ENCODE data around the gene STXBP3.

Gene STXBP3

DNA sequence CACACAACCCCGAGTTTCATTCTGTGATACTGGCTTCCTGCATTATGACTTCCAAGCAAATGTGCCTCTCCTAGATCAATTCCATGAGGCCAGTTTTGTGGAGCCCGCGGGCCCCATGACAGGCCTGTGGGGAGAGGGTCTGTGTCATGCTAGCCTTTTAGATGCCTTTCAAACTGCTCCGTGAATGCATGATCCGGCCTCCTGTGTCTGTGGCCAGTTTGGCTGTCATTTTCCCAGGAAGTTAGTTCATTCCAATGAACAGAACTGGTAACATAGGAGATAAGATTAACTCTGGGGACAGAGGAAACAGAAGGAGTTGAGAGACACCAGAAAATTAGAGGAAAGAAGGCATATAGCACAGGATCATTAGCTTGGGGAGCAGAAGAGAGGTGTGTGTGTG, 30.5 kb upstream of the STXBP3 start:
- no peaks in the 10 kb centered on the region for H3K36me3 ChIP-seq (ENCODE audit: control insufficient read depth, insufficient read depth, low read length)
- H3K4me1 ChIP-seq (ENCODE audit: control insufficient read depth, insufficient read depth, low read length): peaks cover 39% of the 10 kb centered on the region
- H3K27ac ChIP-seq (ENCODE audit: low read depth, low read length): no peak overlapping the region
- no peak overlapping the region for H3K4me3 ChIP-seq (ENCODE audit: low read depth, low read length)
- H3K9me3 ChIP-seq (ENCODE audit: control insufficient read depth, insufficient read depth, low read length): no peaks in the 10 kb centered on the region
- no peak overlapping the region for H3K9ac ChIP-seq (ENCODE audit: low read depth, low read length)
- H3K27me3 ChIP-seq (ENCODE audit: control insufficient read depth, insufficient read depth, low read length): no peaks in the 10 kb centered on the region

- Histone ChIP-seq H3K9ac (ENCODE audit: low read depth, low read length) (no peak overlapping the region), H3K4me1 (ENCODE audit: control insufficient read depth, insufficient read depth, low read length) (peaks cover 43% of the 10 kb centered on the region), H3K9me3 (ENCODE audit: control insufficient read depth, insufficient read depth, low read length) (no peaks in the 10 kb centered on the region), H3K27ac (ENCODE audit: low read depth, low read length) (no peak overlapping the region), H3K36me3 (ENCODE audit: control insufficient read depth, insufficient read depth, low read length) (no peaks in the 10 kb centered on the region), H3K4me3 (ENCODE audit: low read depth, low read length) (no peak overlapping the region), H3K27me3 (ENCODE audit: control insufficient read depth, insufficient read depth, low read length) (no peaks in the 10 kb centered on the region)
Measured at GRCh38 chr1:108716437-108717230, 29.8 kb upstream of the STXBP3 start.

GRCh38 chr1:108717774-108718316, 28.6 kb upstream of the STXBP3 start:
- Histone ChIP-seq H3K9ac (ENCODE audit: low read depth, low read length) (no peak overlapping the region), H3K36me3 (ENCODE audit: control insufficient read depth, insufficient read depth, low read length) (no peaks in the 10 kb centered on the region), H3K4me1 (ENCODE audit: control insufficient read depth, insufficient read depth, low read length) (peaks cover 43% of the 10 kb centered on the region), H3K4me3 (ENCODE audit: low read depth, low read length) (no peak overlapping the region), H3K9me3 (ENCODE audit: control insufficient read depth, insufficient read depth, low read length) (no peaks in the 10 kb centered on the region), H3K27me3 (ENCODE audit: control insufficient read depth, insufficient read depth, low read length) (no peaks in the 10 kb centered on the region), H3K27ac (ENCODE audit: low read depth, low read length) (no peak overlapping the region)

DNA sequence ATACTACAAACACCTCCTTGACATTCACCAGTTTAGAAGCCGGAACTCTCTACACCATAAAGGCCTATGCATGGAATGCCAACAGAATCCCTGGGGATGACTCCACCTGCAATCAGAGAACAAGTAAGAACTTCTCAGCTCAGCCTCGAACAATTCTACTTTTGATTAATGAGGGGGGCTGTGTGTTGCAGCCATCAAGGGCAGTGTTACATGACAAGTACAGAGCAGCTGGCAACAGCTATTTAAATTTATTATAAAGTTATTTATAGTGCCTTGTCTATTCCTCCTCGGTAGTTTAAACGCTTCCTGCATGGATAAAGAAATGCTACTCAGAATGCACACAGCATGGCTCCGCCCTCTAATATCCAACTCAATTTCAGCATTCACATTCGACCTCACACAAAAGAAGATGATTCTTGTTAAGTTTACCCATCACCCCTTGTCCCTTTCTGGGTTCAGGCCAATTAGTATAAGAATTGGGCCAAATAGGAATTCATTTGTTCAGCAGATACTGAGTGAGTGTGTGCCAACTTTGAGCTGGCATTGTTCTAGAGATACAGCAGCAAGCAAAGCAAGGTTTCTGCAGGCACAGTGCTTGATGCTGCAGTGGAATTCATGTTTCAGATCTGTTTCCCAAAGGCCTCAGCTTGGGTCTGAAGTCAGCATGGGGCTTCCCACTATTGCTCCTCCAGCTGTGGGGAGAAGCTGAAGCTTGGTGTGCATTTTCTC, 27.4 kb upstream of the STXBP3 start:
- H3K9ac ChIP-seq (ENCODE audit: low read depth, low read length): no peak overlapping the region
- H3K27ac ChIP-seq (ENCODE audit: low read depth, low read length): peak overlapping the region; percentile 28
- H3K27me3 ChIP-seq (ENCODE audit: control insufficient read depth, insufficient read depth, low read length): no peaks in the 10 kb centered on the region
- no peaks in the 10 kb centered on the region for H3K36me3 ChIP-seq (ENCODE audit: control insufficient read depth, insufficient read depth, low read length)
- H3K4me3 ChIP-seq (ENCODE audit: low read depth, low read length): no peak overlapping the region
- H3K9me3 ChIP-seq (ENCODE audit: control insufficient read depth, insufficient read depth, low read length): no peaks in the 10 kb centered on the region
- H3K4me1 ChIP-seq (ENCODE audit: control insufficient read depth, insufficient read depth, low read length): peaks cover 43% of the 10 kb centered on the region

- Histone ChIP-seq H3K9ac (ENCODE audit: low read depth, low read length) (no peak overlapping the region), H3K27me3 (ENCODE audit: control insufficient read depth, insufficient read depth, low read length) (no peaks in the 10 kb centered on the region), H3K4me1 (ENCODE audit: control insufficient read depth, insufficient read depth, low read length) (peaks cover 43% of the 10 kb centered on the region), H3K4me3 (ENCODE audit: low read depth, low read length) (no peak overlapping the region), H3K36me3 (ENCODE audit: control insufficient read depth, insufficient read depth, low read length) (no peaks in the 10 kb centered on the region), H3K9me3 (ENCODE audit: control insufficient read depth, insufficient read depth, low read length) (no peaks in the 10 kb centered on the region), H3K27ac (ENCODE audit: low read depth, low read length) (peak overlapping the region; percentile 28)
Measured at GRCh38 chr1:108719656-108720435, 26.6 kb upstream of the STXBP3 start.

DNA sequence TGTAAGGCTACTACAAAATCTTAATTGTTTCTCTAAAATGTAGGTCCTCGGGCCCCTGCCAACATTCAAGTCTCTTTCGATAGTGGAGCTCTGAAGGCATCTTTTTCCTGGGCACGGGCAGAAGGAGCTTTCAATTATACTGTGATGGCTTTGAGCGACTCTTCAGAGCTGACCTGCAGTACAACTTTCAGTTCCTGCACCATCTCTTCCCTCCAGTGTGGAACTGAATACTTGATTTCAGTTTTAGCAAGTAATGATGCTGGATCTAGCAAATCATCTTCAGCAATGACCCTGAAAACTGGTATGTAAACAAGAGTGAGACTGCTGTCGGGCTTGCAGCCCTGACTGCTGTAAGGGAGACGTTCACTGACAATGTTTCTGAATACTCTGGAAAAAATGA, 24.2 kb upstream of the STXBP3 start:
- Histone ChIP-seq H3K4me1 (ENCODE audit: control insufficient read depth, insufficient read depth, low read length) (peaks cover 32% of the 10 kb centered on the region), H3K27me3 (ENCODE audit: control insufficient read depth, insufficient read depth, low read length) (no peaks in the 10 kb centered on the region), H3K36me3 (ENCODE audit: control insufficient read depth, insufficient read depth, low read length) (no peaks in the 10 kb centered on the region), H3K9me3 (ENCODE audit: control insufficient read depth, insufficient read depth, low read length) (no peaks in the 10 kb centered on the region), H3K4me3 (ENCODE audit: low read depth, low read length) (no peak overlapping the region), H3K9ac (ENCODE audit: low read depth, low read length) (no peak overlapping the region), H3K27ac (ENCODE audit: low read depth, low read length) (no peak overlapping the region)

- H3K27me3 ChIP-seq (ENCODE audit: control insufficient read depth, insufficient read depth, low read length): no peaks in the 10 kb centered on the region
- no peaks in the 10 kb centered on the region for H3K9me3 ChIP-seq (ENCODE audit: control insufficient read depth, insufficient read depth, low read length)
- peaks cover 4% of the 10 kb centered on the region for H3K4me1 ChIP-seq (ENCODE audit: control insufficient read depth, insufficient read depth, low read length)
- H3K4me3 ChIP-seq (ENCODE audit: low read depth, low read length): no peak overlapping the region
- H3K9ac ChIP-seq (ENCODE audit: low read depth, low read length): no peak overlapping the region
- H3K27ac ChIP-seq (ENCODE audit: low read depth, low read length): no peak overlapping the region
- no peaks in the 10 kb centered on the region for H3K36me3 ChIP-seq (ENCODE audit: control insufficient read depth, insufficient read depth, low read length)
Measured at GRCh38 chr1:108725906-108726305, 20.6 kb upstream of the STXBP3 start.

GRCh38 chr1:108728327-108728923, 18.0 kb upstream of the STXBP3 start:
- Histone ChIP-seq H3K9me3 (ENCODE audit: control insufficient read depth, insufficient read depth, low read length) (no peaks in the 10 kb centered on the region), H3K27me3 (ENCODE audit: control insufficient read depth, insufficient read depth, low read length) (no peaks in the 10 kb centered on the region), H3K9ac (ENCODE audit: low read depth, low read length) (no peak overlapping the region), H3K4me1 (ENCODE audit: control insufficient read depth, insufficient read depth, low read length) (no peaks in the 10 kb centered on the region), H3K27ac (ENCODE audit: low read depth, low read length) (no peak overlapping the region), H3K4me3 (ENCODE audit: low read depth, low read length) (no peak overlapping the region), H3K36me3 (ENCODE audit: control insufficient read depth, insufficient read depth, low read length) (no peaks in the 10 kb centered on the region)

GRCh38 chr1:108729481-108729880, 17.0 kb upstream of the STXBP3 start:
- H3K36me3 ChIP-seq (ENCODE audit: control insufficient read depth, insufficient read depth, low read length): no peaks in the 10 kb centered on the region
- H3K4me3 ChIP-seq (ENCODE audit: low read depth, low read length): no peak overlapping the region
- H3K4me1 ChIP-seq (ENCODE audit: control insufficient read depth, insufficient read depth, low read length): no peaks in the 10 kb centered on the region
- no peak overlapping the region for H3K27ac ChIP-seq (ENCODE audit: low read depth, low read length)
- no peaks in the 10 kb centered on the region for H3K9me3 ChIP-seq (ENCODE audit: control insufficient read depth, insufficient read depth, low read length)
- no peaks in the 10 kb centered on the region for H3K27me3 ChIP-seq (ENCODE audit: control insufficient read depth, insufficient read depth, low read length)
- H3K9ac ChIP-seq (ENCODE audit: low read depth, low read length): no peak overlapping the region

GRCh38 chr1:108732398-108732797, 14.1 kb upstream of the STXBP3 start:
- Histone ChIP-seq H3K4me1 (ENCODE audit: control insufficient read depth, insufficient read depth, low read length) (no peaks in the 10 kb centered on the region), H3K27me3 (ENCODE audit: control insufficient read depth, insufficient read depth, low read length) (no peaks in the 10 kb centered on the region), H3K9ac (ENCODE audit: low read depth, low read length) (no peak overlapping the region), H3K9me3 (ENCODE audit: control insufficient read depth, insufficient read depth, low read length) (no peaks in the 10 kb centered on the region), H3K4me3 (ENCODE audit: low read depth, low read length) (no peak overlapping the region), H3K36me3 (ENCODE audit: control insufficient read depth, insufficient read depth, low read length) (no peaks in the 10 kb centered on the region), H3K27ac (ENCODE audit: low read depth, low read length) (no peak overlapping the region)

Data from HUES48 (cell line).